IPS-18c (cell line): Measurements from ENCODE around the gene MAP2.

Source experiments
- H3K4me3 ChIP-seq: 2 replicates; pipeline ENCODE4 v1.7.0; 2013; ENCODE audit warnings: low read depth, mild to moderate bottlenecking, low read length, moderate library complexity; ENCODE audit not compliant: insufficient read depth
- H3K9me3 ChIP-seq: one replicate; pipeline ENCODE4 v1.6.1; 2013; ENCODE audit warnings: mild to moderate bottlenecking, low read length, moderate library complexity; ENCODE audit not compliant: control insufficient read depth, insufficient read depth

Gene MAP2

DNA sequence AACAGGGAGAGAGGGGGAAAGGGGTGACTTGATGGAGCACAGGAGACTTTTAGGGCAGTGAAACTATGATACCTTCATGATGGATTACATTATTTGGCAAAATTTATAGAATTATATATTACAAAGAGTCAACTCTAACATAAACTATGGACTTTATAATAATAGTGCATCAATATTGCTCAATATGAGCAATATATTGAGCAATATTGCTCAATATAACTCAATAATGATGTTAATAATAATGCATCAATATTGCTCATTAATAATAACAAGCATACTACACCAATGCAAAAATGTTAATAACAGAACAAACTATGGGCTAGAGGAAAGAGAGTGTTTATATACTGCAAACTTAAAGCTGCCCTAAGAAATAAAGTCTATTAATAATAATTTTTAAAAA, 344.7 kb downstream of the MAP2 start:
- no peak overlapping the region for H3K4me3 ChIP-seq
- H3K9me3 ChIP-seq, result no peaks in the 10 kb centered on the region

DNA sequence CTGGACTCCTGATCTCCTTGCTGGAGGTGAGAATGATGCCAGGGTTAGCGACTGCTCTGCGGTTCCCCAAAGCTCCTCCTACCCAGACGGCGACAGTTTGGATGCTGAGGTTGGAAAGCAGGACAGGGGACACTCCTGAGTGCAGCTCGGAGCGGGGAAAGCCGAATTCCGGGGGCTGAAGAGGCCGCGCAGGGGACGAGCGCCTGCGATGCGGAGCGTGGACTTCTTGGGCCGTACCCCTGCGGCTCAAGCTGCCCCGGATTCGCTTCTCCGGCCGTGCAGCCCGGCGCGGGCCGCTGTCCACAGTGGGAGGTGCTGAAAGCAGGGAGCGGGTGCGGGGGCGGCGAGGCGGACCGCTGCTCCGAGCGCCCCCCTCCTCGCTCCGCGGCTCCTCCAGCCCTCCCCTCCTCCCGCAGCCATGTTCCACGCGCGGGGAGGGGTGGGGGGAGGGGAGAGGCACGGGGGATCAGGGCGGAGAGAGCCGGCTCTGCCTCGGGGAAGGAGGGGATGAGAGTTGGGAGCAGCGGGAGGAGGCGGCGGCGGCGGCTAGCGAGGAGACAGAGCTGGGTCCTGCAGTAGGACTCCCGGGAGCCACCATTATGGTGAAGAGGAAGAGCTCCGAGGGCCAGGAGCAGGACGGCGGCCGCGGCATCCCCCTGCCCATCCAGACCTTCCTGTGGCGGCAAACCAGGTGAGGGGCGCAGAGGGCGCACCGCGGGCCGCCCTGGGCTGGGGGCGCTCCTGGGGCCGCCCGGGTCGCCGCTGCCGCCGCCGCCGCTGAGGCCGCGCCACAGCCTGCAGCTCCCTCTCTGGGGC, 347.8 kb downstream of the MAP2 start, which contains the start of gene UNC80:
Gene UNC80 (plus strand): TSS at position 359 of the 816 bp plus-strand sequence. CDS start 241 bp downstream, at position 600.
- Histone ChIP-seq H3K9me3 (no peaks in the 10 kb centered on the region), H3K4me3 (peak within 1 kb of the TSS; percentile 56)

DNA sequence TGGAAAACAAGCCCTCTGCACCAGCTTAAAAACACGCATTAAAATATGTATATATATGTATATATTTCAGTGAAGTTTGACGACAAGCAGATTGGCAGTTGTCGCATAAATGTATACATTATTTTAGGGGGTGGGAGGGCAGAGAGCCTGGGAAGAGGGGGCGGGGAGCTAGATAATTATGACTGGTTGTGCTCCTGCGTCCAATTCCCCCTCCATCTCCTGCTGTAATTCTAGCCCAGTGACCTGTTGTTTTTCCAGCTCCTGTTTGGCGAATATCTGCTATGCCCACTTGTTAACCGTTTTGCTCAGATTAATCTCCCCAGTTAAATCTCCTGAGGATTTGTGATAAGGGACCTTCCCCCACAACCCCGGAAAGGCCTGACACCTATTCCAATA, 348.4 kb downstream of the MAP2 start:
- peak overlapping the region; percentile 56 for H3K4me3 ChIP-seq
- H3K9me3 ChIP-seq, result no peaks in the 10 kb centered on the region

DNA sequence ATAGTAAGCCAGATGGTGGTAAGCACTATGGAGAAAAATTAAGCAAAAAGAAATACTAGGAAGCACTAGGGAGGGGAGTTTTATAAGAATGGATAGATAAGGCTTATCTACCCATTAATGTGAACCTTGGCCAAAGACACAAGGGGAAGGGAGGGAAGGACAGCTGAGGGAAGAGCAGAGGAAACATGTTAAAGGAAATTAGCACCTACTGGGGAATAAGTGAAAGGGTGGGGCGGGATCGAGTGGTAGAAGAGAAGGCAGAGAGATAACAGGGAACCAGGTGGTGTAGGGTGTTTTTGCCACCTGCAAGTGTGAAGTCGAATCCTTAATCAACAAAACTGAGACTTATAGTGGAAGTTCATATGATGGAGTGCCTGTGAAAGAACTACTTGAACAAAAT, 349.5 kb downstream of the MAP2 start:
- Histone ChIP-seq H3K4me3 (no peak overlapping the region), H3K9me3 (no peaks in the 10 kb centered on the region)
